Osteocyte (in vitro differentiated cells): ENCODE results near the gene ABCA13. TPM values are rescaled to one million over a fixed set of nuclear protein-coding genes. Genes with fewer than 3 reads are reported as not detected.

ENCODE experiments used
- DNase-seq: peaks from one replicate; pipeline ENCODE4 v3.0.0; 2021; ENCODE audit warnings: mixed read lengths; ENCODE audit not compliant: unreplicated experiment; ENCODE audit errors: extremely low spot score
- H3K27ac Mint-ChIP-seq: one replicate; pipeline ENCODE4 v1.8.0; 2021; ENCODE audit warnings: mild to moderate bottlenecking, mixed read lengths; ENCODE audit not compliant: unreplicated experiment
- H3K27me3 Mint-ChIP-seq: one replicate; pipeline ENCODE4 v1.8.0; 2021; ENCODE audit warnings: mixed read lengths; ENCODE audit not compliant: unreplicated experiment
- H3K36me3 Mint-ChIP-seq: one replicate; pipeline ENCODE4 v1.8.0; 2021; ENCODE audit warnings: mixed read lengths; ENCODE audit not compliant: unreplicated experiment
- H3K4me1 Mint-ChIP-seq: one replicate; pipeline ENCODE4 v1.8.0; 2021; ENCODE audit warnings: mixed read lengths; ENCODE audit not compliant: unreplicated experiment
- H3K4me3 Mint-ChIP-seq: one replicate; pipeline ENCODE4 v1.8.0; 2021; ENCODE audit warnings: mild to moderate bottlenecking, moderate library complexity, mixed read lengths; ENCODE audit not compliant: unreplicated experiment
- H3K9me3 Mint-ChIP-seq: one replicate; pipeline ENCODE4 v1.8.0; 2021; ENCODE audit warnings: mixed read lengths; ENCODE audit not compliant: unreplicated experiment
- total RNA-seq: library from RNA; stranded (reverse); gene quantifications from 2 replicates; pipeline ENCODE4 v1.2.1, GENCODE V29; 2021
- TF ChIP-seq, protein P1 (sequence below): fragments of 200-600 bp; sonication (generic); IDR thresholded peaks from 2 replicates; pipeline ENCODE4 v1.5.0; 2021; ENCODE audit warnings: antibody characterized with exemption, mild to moderate bottlenecking, moderate library complexity

Gene ABCA13
- total RNA-seq, 1 donor from 2014 or later = 1.1 TPM

DNA sequence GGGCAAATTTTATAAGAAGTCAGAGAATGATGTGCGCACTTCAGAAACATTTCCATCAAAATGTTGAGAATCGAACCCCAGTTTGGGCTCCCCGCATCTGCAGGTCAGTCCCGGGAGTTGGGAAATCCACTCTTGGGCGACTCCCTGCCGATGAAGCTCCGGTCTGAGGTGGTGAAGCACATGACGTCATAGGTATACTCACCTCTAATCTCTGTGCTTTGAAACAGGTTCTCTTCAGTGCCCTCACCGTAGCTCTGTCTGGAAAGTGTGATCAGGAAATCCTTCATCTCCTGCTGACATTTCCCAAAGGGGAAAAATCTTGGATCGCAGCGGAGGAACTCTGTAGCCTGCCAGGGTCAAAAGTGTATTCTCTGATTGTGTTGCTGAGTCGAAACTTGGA lies 138.5 kb downstream of the ABCA13 start:
- Mint-ChIP-seq H3K4me1 (no peaks in the 10 kb centered on the region), H3K4me3 (no peak overlapping the region), H3K27me3 (no peaks in the 10 kb centered on the region), H3K27ac (no peak overlapping the region), H3K36me3 (no peaks in the 10 kb centered on the region), H3K9me3 (no peaks in the 10 kb centered on the region)
- TF ChIP-seq, protein P1, sequence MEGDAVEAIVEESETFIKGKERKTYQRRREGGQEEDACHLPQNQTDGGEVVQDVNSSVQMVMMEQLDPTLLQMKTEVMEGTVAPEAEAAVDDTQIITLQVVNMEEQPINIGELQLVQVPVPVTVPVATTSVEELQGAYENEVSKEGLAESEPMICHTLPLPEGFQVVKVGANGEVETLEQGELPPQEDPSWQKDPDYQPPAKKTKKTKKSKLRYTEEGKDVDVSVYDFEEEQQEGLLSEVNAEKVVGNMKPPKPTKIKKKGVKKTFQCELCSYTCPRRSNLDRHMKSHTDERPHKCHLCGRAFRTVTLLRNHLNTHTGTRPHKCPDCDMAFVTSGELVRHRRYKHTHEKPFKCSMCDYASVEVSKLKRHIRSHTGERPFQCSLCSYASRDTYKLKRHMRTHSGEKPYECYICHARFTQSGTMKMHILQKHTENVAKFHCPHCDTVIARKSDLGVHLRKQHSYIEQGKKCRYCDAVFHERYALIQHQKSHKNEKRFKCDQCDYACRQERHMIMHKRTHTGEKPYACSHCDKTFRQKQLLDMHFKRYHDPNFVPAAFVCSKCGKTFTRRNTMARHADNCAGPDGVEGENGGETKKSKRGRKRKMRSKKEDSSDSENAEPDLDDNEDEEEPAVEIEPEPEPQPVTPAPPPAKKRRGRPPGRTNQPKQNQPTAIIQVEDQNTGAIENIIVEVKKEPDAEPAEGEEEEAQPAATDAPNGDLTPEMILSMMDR = no peak
- DNase-seq = no peak

DNA sequence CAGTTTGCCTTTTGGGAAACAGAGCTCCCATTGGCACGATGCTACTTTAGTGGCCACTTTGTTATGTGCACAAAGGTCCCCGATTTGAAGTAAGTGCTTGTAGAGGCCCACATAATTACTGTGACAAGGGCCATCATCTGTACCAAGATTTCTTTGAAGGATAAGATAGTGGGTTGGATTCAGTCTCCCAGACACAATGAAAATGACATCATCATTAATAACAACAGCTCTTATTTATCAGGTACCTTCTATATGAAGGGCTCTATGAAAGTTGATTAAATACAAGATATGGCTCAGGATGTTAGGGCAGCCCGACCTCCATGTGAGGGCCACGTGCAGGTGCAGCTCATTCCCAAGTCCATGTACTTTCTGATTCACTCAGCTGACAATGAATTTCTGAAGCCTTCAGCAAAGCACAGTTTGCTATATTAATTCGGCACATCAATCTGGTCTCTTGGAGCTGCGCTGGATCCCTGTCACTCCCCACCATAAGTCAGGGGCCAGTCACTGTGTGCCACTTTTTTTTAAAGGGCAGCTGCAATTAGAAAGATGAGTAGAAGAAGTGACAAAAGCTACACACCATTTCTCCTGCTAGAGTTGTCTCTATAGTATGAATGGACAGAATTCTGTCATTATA lies 140.3 kb downstream of the ABCA13 start:
- no peak overlapping the region for H3K4me3 Mint-ChIP-seq
- H3K4me1 Mint-ChIP-seq = no peaks in the 10 kb centered on the region
- no peak for DNase-seq
- no peaks in the 10 kb centered on the region for H3K36me3 Mint-ChIP-seq
- no peaks in the 10 kb centered on the region for H3K9me3 Mint-ChIP-seq
- H3K27ac Mint-ChIP-seq = no peak overlapping the region
- TF ChIP-seq, protein P1 = no peak
- H3K27me3 Mint-ChIP-seq = no peaks in the 10 kb centered on the region

DNA sequence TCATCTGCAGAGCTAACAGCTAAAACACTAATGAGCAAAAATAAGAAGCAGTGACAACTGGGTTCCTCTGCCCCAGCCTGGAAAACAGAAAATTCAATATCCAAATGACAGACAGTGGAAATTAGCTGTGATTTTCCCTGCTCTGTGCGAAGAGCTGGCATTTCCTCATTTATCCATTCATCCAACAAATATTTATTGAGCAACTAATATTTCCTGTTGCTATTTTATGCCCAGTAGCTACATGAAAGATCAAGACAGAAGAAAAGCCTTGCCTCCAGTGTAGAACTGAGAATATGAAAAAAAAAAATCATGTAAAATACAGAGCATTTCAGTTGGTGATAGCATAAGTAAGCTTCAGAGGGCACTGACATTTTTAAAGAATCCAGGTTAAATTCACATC lies 140.9 kb downstream of the ABCA13 start:
- Mint-ChIP-seq H3K27ac (no peak overlapping the region), H3K4me1 (no peaks in the 10 kb centered on the region), H3K36me3 (no peaks in the 10 kb centered on the region), H3K9me3 (no peaks in the 10 kb centered on the region), H3K4me3 (no peak overlapping the region), H3K27me3 (no peaks in the 10 kb centered on the region)
- no peak for DNase-seq
- TF ChIP-seq, protein P1 = no peak

DNA sequence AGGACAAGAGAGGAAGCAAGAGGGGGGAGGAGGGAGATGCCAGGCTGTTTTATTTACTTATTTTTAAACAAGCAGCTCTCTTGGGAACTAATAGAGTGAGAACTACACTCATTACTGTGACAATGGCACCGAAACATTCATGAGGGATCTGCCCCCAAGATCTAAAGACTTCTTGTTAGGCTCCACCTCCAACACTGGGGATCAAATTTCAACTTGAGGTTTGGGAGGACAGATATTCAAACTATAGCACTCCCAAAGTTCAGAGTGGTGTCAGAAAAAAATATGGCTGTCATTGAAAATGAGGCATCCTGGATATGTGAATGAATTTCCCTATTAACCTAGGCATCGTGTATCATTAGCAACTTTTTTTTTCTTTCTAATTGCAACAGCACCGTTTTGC lies 145.5 kb downstream of the ABCA13 start:
- no peaks in the 10 kb centered on the region for H3K9me3 Mint-ChIP-seq
- TF ChIP-seq, protein P1 = no peak
- no peaks in the 10 kb centered on the region for H3K27me3 Mint-ChIP-seq
- H3K27ac Mint-ChIP-seq = no peak overlapping the region
- DNase-seq = no peak
- no peak overlapping the region for H3K4me3 Mint-ChIP-seq
- H3K36me3 Mint-ChIP-seq = no peaks in the 10 kb centered on the region
- no peaks in the 10 kb centered on the region for H3K4me1 Mint-ChIP-seq

DNA sequence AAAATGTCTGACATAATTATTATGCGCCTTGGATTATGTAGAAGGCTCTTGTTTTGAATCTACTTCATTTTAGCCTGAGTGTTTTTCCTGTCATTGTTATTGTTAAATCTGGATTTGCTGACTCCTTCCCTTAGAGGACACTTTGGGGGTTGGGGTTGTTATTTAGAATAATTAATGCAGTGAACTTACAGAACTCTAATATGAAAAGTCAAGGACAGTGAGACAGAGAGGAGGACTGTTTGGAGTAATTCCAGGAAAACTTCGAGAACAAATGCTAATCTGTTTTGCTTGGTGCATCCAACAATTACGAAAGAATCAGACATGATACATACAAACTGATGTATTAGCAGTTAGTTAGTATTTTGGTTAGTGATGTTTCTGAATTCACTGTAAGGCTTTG lies 146.1 kb downstream of the ABCA13 start:
- Mint-ChIP-seq H3K36me3 (no peaks in the 10 kb centered on the region), H3K9me3 (no peaks in the 10 kb centered on the region), H3K27ac (no peak overlapping the region), H3K4me3 (no peak overlapping the region), H3K27me3 (no peaks in the 10 kb centered on the region), H3K4me1 (no peaks in the 10 kb centered on the region)
- TF ChIP-seq, protein P1 = no peak
- DNase-seq = no peak
